Measurements from ENCODE around the gene PLS1.

Gene PLS1

GRCh38 chr3:142644502-142644901 is 48.3 kb downstream of the PLS1 start:
- no peak for DNase-seq

- no peak for DNase-seq
These were observed 49.1 kb downstream of the PLS1 start for GRCh38 chr3:142645236-142645793.

- DNase-seq: no peak
These were observed 50.0 kb downstream of the PLS1 start for GRCh38 chr3:142646020-142646785.

- DNase-seq: no peak
These were observed 51.7 kb downstream of the PLS1 start for GRCh38 chr3:142647856-142648255.

- no peak for DNase-seq
These were observed 52.8 kb downstream of the PLS1 start for GRCh38 chr3:142648950-142649349.

GRCh38 chr3:142650001-142650693 is 54.0 kb downstream of the PLS1 start:
- no peak for DNase-seq

- no peak for DNase-seq
These were observed 55.5 kb downstream of the PLS1 start for GRCh38 chr3:142651711-142652110.

GRCh38 chr3:142652826-142653292 is 56.7 kb downstream of the PLS1 start:
- no peak for DNase-seq

- DNase-seq: no peak
These were observed 60.4 kb downstream of the PLS1 start for GRCh38 chr3:142656575-142656974.

- no peak for DNase-seq
These were observed 60.8 kb downstream of the PLS1 start for GRCh38 chr3:142657033-142657432.

- DNase-seq: no peak
These were observed 64.2 kb downstream of the PLS1 start for GRCh38 chr3:142660383-142660782.

GRCh38 chr3:142660893-142661292 is 64.7 kb downstream of the PLS1 start:
- no peak for DNase-seq

- no peak for DNase-seq
These were observed 67.7 kb downstream of the PLS1 start for GRCh38 chr3:142663865-142664264.

GRCh38 chr3:142664311-142664710 is 68.1 kb downstream of the PLS1 start:
- no peak for DNase-seq

GRCh38 chr3:142664819-142665218 is 68.6 kb downstream of the PLS1 start:
- no peak for DNase-seq

- DNase-seq: no peak
These were observed 73.9 kb downstream of the PLS1 start for GRCh38 chr3:142670120-142670519.

- no peak for DNase-seq
These were observed 80.0 kb downstream of the PLS1 start for GRCh38 chr3:142676151-142676550.

GRCh38 chr3:142680710-142681109 is 84.5 kb downstream of the PLS1 start:
- no peak for DNase-seq

- DNase-seq: no peak
These were observed 94.4 kb downstream of the PLS1 start for GRCh38 chr3:142690613-142691012.

- no peak for DNase-seq
These were observed 95.3 kb downstream of the PLS1 start for GRCh38 chr3:142691527-142691926.

GRCh38 chr3:142693136-142693853 is 97.1 kb downstream of the PLS1 start:
- no peak for DNase-seq

- no peak for DNase-seq
These were observed 98.0 kb downstream of the PLS1 start for GRCh38 chr3:142694225-142694624.

GRCh38 chr3:142705198-142705597 is 109.0 kb downstream of the PLS1 start:
- DNase-seq: no peak
